Measurements from ENCODE around the gene PCDHGA8.
"Not testable (repeated sequence)": the region's sequence is repeated elsewhere in the genome, so short reads cannot be mapped to it uniquely, and the experiment has no call there.

PCDHGA8 gene

DNA sequence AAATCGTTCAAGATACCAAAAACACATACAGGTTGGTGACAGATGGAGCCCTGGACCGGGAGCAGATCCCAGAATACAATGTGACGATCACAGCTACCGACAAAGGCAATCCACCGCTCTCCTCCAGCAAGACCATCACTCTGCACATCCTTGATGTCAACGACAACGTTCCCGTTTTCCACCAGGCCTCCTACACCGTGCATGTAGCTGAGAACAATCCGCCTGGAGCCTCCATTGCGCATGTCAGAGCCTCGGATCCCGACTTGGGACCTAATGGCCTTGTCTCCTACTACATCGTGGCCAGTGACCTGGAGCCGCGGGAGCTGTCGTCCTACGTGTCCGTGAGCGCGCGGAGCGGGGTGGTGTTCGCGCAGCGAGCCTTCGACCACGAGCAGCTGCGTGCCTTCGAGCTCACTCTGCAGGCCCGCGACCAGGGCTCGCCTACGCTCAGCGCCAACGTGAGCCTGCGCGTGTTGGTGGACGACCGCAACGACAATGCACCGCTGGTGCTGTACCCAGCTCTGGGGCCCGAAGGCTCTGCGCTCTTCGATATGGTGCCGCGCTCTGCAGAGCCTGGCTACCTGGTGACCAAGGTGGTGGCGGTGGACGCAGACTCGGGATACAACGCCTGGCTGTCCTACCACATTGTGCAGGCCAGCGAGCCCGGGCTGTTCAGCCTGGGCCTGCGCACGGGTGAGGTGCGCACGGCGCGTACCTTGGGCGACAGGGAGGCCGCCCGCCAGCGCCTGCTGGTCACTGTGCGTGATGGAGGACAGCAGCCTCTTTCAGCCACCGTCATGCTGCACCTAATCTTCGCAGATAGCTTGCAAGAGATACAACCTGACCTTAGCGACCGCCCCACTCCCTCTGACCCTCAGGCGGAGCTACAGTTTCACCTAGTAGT lies 20.6 kb upstream of the PCDHGA8 start:
- Histone ChIP-seq H3K36me3 (ENCODE audit: control insufficient read depth in 1 of 2, insufficient read depth in 2 of 2, low read length in 2 of 2) (no peaks in the 10 kb centered on the region), H3K4me1 (ENCODE audit: control insufficient read depth in 1 of 2, insufficient read depth in 2 of 2, low read length in 2 of 2) (no peaks in the 10 kb centered on the region), H3K27me3 (ENCODE audit: control insufficient read depth in 1 of 2, insufficient read depth in 2 of 2, low read length in 2 of 2) (peaks cover 0 to 5% of the 10 kb centered on the region in 2 donors), H3K27ac (ENCODE audit: low read depth, low read length) (no peak overlapping the region), H3K4me3 (ENCODE audit: low read depth in 1 of 2, low read length in 2 of 2) (peak overlapping the region in 1 of 2 donors; percentile 21), H3K9me3 (ENCODE audit: control insufficient read depth in 1 of 2, low read length in 2 of 2) (peaks cover 40 to 47% of the 10 kb centered on the region in 2 donors), H3K9ac (ENCODE audit: low read depth in 1 of 2, low read length in 2 of 2) (no peak overlapping the region)

DNA sequence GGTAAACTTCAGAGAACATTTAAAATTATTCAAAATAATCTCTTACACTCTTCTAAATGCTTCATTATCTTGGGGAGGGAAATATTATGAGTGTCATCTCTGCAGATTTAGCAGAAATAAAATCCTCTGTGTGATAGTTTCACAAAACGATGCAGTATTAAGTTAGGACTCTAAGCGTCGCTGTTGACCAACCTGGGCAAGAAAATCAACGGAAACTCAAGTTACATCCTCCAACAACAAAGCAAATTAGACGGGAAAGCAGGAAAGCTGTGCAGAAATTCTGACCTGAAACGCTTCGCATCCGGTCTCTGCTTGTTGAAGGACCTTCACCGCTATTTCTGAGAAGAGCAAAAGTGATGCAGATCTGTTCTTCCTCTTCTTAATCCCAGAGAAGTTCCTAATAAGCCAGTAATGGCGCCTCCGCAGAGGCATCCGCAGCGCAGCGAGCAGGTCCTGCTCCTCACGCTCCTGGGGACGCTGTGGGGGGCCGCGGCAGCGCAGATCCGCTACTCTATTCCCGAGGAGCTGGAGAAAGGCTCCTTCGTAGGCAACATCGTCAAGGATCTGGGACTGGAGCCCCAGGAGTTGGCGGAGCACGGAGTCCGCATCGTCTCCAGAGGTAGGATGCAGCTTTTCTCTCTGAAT lies 18.6 kb upstream of the PCDHGA8 start, which contains the start of gene PCDHGA6:
Gene PCDHGA6 (plus strand): TSS at position 219 of the 645 bp plus-strand sequence. CDS start 193 bp downstream, at position 412.
- Histone ChIP-seq H3K9me3 (ENCODE audit: control insufficient read depth in 1 of 2, low read length in 2 of 2) (peaks cover 40 to 49% of the 10 kb centered on the region in 2 donors), H3K4me1 (ENCODE audit: control insufficient read depth in 1 of 2, insufficient read depth in 2 of 2, low read length in 2 of 2) (no peaks in the 10 kb centered on the region), H3K27ac (ENCODE audit: low read depth, low read length) (no peak within 1 kb of the TSS), H3K9ac (ENCODE audit: low read depth in 1 of 2, low read length in 2 of 2) (no peak within 1 kb of the TSS), H3K36me3 (ENCODE audit: control insufficient read depth in 1 of 2, insufficient read depth in 2 of 2, low read length in 2 of 2) (no peaks in the 10 kb centered on the region), H3K4me3 (ENCODE audit: low read depth in 1 of 2, low read length in 2 of 2) (peak within 1 kb of the TSS in 1 of 2 donors; percentile 43), H3K27me3 (ENCODE audit: control insufficient read depth in 1 of 2, insufficient read depth in 2 of 2, low read length in 2 of 2) (peaks cover 0 to 5% of the 10 kb centered on the region in 2 donors)

DNA sequence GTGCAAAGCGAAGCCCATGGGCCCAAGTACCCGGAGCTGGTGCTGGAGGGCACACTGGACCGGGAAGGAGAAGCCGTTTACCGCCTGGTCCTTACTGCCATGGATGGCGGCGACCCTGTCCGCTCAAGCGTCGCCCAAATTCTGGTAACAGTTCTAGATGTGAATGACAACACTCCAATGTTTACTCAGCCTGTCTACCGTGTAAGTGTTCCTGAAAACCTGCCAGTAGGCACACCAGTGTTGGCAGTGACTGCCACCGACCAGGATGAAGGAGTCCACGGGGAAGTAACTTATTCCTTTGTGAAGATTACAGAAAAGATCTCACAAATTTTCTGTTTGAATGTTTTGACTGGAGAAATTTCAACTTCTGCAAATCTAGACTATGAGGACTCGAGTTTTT lies 17.8 kb upstream of the PCDHGA8 start:
- H3K27ac ChIP-seq (ENCODE audit: low read depth, low read length) = no peak overlapping the region
- peaks cover 0 to 5% of the 10 kb centered on the region in 2 donors for H3K27me3 ChIP-seq (ENCODE audit: control insufficient read depth in 1 of 2, insufficient read depth in 2 of 2, low read length in 2 of 2)
- H3K4me1 ChIP-seq (ENCODE audit: control insufficient read depth in 1 of 2, insufficient read depth in 2 of 2, low read length in 2 of 2) = no peaks in the 10 kb centered on the region
- H3K9me3 ChIP-seq (ENCODE audit: control insufficient read depth in 1 of 2, low read length in 2 of 2) = peaks cover 40 to 49% of the 10 kb centered on the region in 2 donors
- H3K4me3 ChIP-seq (ENCODE audit: low read depth in 1 of 2, low read length in 2 of 2) = no peak overlapping the region
- H3K36me3 ChIP-seq (ENCODE audit: control insufficient read depth in 1 of 2, insufficient read depth in 2 of 2, low read length in 2 of 2) = no peaks in the 10 kb centered on the region
- H3K9ac ChIP-seq (ENCODE audit: low read depth in 1 of 2, low read length in 2 of 2) = no peak overlapping the region

DNA sequence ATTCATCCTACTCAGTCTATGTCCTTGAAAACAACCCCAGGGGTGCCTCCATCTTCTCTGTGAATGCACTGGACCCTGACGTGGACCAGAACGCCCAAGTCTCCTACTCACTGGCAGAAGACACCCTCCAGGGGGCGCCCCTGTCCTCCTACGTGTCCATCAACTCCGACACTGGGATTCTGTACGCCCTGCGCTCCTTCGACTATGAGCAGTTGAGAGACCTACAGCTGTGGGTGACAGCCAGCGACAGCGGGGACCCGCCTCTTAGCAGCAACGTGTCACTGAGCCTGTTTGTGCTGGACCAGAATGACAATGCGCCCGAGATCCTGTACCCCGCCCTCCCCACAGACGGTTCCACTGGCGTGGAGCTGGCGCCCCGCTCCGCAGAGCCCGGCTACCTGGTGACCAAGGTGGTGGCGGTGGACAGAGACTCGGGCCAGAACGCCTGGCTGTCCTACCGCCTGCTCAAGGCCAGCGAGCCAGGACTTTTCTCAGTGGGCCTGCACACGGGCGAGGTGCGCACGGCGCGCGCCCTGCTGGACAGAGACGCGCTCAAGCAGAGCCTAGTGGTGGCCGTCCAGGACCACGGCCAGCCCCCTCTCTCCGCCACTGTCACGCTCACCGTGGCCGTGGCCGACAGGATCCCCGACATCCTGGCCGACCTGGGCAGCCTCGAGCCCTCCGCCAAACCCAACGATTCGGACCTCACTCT lies 16.8 kb upstream of the PCDHGA8 start:
- not testable (repeated sequence) for H3K27me3 ChIP-seq (ENCODE audit: control insufficient read depth in 1 of 2, insufficient read depth in 2 of 2, low read length in 2 of 2); H3K36me3 ChIP-seq (ENCODE audit: control insufficient read depth in 1 of 2, insufficient read depth in 2 of 2, low read length in 2 of 2); H3K4me1 ChIP-seq (ENCODE audit: control insufficient read depth in 1 of 2, insufficient read depth in 2 of 2, low read length in 2 of 2); H3K9ac ChIP-seq (ENCODE audit: low read depth in 1 of 2, low read length in 2 of 2); H3K4me3 ChIP-seq (ENCODE audit: low read depth in 1 of 2, low read length in 2 of 2); H3K27ac ChIP-seq (ENCODE audit: low read depth, low read length)
- H3K9me3 ChIP-seq (ENCODE audit: control insufficient read depth in 1 of 2, low read length in 2 of 2) = peaks cover 33 to 47% of the 10 kb centered on the region in 2 donors

DNA sequence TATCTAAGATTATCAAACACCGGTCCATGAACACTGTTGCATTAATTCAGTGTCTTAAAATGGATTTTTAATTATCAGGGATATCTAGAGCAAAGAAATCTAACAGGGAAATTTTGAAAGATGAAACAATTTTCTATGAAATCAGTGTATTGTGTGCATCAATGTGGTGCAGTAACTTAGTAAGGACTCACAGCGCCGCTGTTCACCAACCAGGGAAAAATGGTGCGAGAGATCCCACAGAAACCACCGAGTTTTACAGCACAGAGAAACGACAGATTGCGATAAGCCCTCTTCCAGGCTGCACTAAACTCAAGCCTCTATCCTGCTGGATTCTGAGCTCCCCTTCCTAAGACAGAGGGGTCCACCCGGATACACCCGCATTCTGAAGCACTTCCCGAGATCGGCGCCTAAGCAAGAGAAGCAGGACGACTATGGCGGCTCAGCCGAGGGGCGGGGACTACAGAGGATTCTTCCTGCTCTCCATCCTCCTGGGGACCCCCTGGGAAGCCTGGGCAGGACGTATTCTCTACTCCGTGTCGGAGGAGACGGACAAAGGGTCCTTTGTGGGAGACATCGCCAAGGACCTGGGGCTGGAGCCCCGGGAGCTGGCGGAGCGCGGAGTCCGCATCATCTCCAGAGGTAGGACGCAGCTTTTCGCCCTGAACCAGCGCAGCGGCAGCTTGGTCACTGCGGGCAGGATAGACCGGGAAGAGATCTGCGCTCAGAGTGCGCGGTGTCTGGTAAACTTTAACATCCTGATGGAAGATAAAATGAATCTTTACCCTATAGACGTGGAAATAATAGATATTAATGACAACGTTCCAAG lies 9.8 kb upstream of the PCDHGA8 start, which contains the start of gene PCDHGA7:
Gene PCDHGA7 (plus strand): TSS at position 274 of the 826 bp plus-strand sequence. CDS start 158 bp downstream, at position 432.
- no peaks in the 10 kb centered on the region for H3K36me3 ChIP-seq (ENCODE audit: control insufficient read depth in 1 of 2, insufficient read depth in 2 of 2, low read length in 2 of 2)
- no peak within 1 kb of the TSS for H3K27ac ChIP-seq (ENCODE audit: low read depth, low read length)
- peaks cover 11 to 24% of the 10 kb centered on the region in 2 donors for H3K9me3 ChIP-seq (ENCODE audit: control insufficient read depth in 1 of 2, low read length in 2 of 2)
- peaks cover 0 to 5% of the 10 kb centered on the region in 2 donors for H3K27me3 ChIP-seq (ENCODE audit: control insufficient read depth in 1 of 2, insufficient read depth in 2 of 2, low read length in 2 of 2)
- H3K4me3 ChIP-seq (ENCODE audit: low read depth in 1 of 2, low read length in 2 of 2) = peak within 1 kb of the TSS; percentile 25 to 43
- H3K9ac ChIP-seq (ENCODE audit: low read depth in 1 of 2, low read length in 2 of 2) = no peak within 1 kb of the TSS
- H3K4me1 ChIP-seq (ENCODE audit: control insufficient read depth in 1 of 2, insufficient read depth in 2 of 2, low read length in 2 of 2) = no peaks in the 10 kb centered on the region

DNA sequence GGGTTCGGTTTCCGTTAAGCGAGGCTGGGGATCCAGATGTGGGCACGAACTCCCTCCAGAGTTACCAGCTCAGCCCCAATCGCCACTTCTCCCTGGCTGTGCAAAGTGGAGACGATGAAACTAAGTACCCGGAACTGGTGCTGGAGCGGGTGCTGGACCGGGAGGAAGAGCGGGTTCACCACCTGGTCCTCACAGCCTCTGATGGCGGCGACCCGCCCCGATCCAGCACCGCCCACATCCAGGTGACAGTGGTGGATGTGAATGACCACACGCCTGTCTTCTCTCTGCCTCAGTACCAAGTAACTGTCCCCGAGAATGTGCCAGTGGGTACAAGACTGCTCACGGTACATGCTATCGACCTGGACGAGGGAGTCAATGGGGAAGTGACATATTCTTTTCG lies 9.1 kb upstream of the PCDHGA8 start:
- H3K27ac ChIP-seq (ENCODE audit: low read depth, low read length) = no peak overlapping the region
- no peaks in the 10 kb centered on the region for H3K4me1 ChIP-seq (ENCODE audit: control insufficient read depth in 1 of 2, insufficient read depth in 2 of 2, low read length in 2 of 2)
- peaks cover 13 to 27% of the 10 kb centered on the region in 2 donors for H3K9me3 ChIP-seq (ENCODE audit: control insufficient read depth in 1 of 2, low read length in 2 of 2)
- peak overlapping the region; percentile 23 to 43 for H3K4me3 ChIP-seq (ENCODE audit: low read depth in 1 of 2, low read length in 2 of 2)
- H3K36me3 ChIP-seq (ENCODE audit: control insufficient read depth in 1 of 2, insufficient read depth in 2 of 2, low read length in 2 of 2) = no peaks in the 10 kb centered on the region
- peaks cover 0 to 5% of the 10 kb centered on the region in 2 donors for H3K27me3 ChIP-seq (ENCODE audit: control insufficient read depth in 1 of 2, insufficient read depth in 2 of 2, low read length in 2 of 2)
- H3K9ac ChIP-seq (ENCODE audit: low read depth in 1 of 2, low read length in 2 of 2) = no peak overlapping the region

DNA sequence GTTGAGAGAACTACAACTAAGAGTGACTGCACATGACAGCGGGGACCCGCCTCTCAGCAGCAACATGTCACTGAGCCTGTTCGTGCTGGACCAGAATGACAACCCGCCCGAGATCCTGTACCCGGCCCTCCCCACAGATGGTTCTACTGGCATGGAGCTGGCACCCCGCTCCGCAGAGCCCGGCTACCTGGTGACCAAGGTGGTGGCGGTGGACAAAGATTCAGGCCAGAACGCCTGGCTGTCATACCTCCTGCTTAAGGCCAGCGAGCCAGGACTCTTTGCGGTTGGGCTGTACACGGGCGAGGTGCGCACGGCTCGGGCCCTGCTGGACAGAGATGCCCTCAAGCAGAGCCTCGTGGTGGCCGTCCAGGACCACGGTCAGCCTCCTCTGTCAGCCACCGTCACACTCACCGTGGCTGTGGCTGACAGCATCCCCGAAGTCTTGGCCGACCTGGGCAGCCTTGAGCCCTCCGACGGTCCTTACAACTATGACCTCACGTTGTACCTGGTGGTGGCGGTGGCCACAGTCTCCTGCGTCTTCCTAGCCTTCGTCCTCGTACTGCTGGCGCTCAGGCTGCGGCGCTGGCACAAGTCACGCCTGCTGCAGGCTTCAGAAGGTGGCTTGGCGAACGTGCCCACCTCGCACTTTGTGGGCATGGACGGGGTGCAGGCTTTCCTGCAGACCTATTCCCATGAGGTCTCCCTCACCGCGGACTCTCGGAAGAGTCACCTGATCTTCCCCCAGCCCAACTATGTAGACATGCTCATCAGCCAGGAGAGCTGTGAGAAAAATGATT lies 7.8 kb upstream of the PCDHGA8 start:
- no peaks in the 10 kb centered on the region for H3K4me1 ChIP-seq (ENCODE audit: control insufficient read depth in 1 of 2, insufficient read depth in 2 of 2, low read length in 2 of 2)
- H3K27ac ChIP-seq (ENCODE audit: low read depth, low read length) = no peak overlapping the region
- no peaks in the 10 kb centered on the region for H3K36me3 ChIP-seq (ENCODE audit: control insufficient read depth in 1 of 2, insufficient read depth in 2 of 2, low read length in 2 of 2)
- H3K9me3 ChIP-seq (ENCODE audit: control insufficient read depth in 1 of 2, low read length in 2 of 2) = peaks cover 22 to 38% of the 10 kb centered on the region in 2 donors
- peaks cover 0 to 5% of the 10 kb centered on the region in 2 donors for H3K27me3 ChIP-seq (ENCODE audit: control insufficient read depth in 1 of 2, insufficient read depth in 2 of 2, low read length in 2 of 2)
- H3K9ac ChIP-seq (ENCODE audit: low read depth in 1 of 2, low read length in 2 of 2) = no peak overlapping the region
- no peak overlapping the region for H3K4me3 ChIP-seq (ENCODE audit: low read depth in 1 of 2, low read length in 2 of 2)

DNA sequence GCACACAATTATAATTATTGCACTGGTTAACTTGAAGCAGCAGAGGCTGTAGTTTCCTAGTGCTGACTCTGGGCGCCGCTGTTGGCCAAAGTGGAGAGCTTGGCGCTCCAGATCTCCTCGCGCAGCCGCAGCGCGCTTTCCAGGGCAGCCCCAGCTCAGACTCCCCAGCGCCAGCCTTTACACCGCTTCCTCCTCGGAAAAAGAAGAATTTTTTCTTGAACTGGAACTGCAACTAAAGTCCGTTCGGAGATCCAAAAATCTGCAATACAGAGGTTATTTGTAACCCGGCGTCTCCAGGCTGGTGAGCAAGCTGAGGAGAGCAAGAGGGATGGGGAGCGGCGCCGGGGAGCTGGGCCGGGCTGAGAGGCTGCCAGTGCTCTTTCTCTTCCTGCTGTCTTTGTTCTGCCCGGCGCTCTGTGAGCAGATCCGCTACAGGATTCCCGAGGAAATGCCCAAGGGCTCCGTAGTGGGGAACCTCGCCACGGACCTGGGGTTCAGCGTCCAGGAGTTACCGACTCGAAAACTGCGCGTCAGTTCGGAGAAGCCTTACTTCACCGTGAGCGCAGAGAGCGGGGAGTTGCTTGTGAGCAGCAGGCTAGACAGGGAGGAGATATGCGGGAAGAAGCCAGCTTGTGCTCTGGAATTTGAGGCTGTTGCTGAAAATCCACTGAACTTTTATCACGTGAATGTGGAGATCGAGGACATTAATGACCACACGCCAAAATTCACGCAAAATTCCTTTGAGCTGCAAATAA lies 4.7 kb upstream of the PCDHGA8 start, which contains the start of gene PCDHGB4:
Gene PCDHGB4 (plus strand): TSS at position 142 of the 755 bp plus-strand sequence. CDS start 187 bp downstream, at position 329.
- not testable (repeated sequence) for H3K4me3 ChIP-seq (ENCODE audit: low read depth in 1 of 2, low read length in 2 of 2); H3K27me3 ChIP-seq (ENCODE audit: control insufficient read depth in 1 of 2, insufficient read depth in 2 of 2, low read length in 2 of 2); H3K4me1 ChIP-seq (ENCODE audit: control insufficient read depth in 1 of 2, insufficient read depth in 2 of 2, low read length in 2 of 2)

More for the DNA sequence above, 4.7 kb upstream of the PCDHGA8 start, which contains the start of gene PCDHGB4:
- not testable (repeated sequence) for H3K9ac ChIP-seq (ENCODE audit: low read depth in 1 of 2, low read length in 2 of 2); H3K27ac ChIP-seq (ENCODE audit: low read depth, low read length); H3K36me3 ChIP-seq (ENCODE audit: control insufficient read depth in 1 of 2, insufficient read depth in 2 of 2, low read length in 2 of 2)
- peaks cover 27 to 41% of the 10 kb centered on the region in 2 donors for H3K9me3 ChIP-seq (ENCODE audit: control insufficient read depth in 1 of 2, low read length in 2 of 2)
